K562 (cell line): ENCODE data around the gene SEC61G. TPM values are rescaled to one million over a fixed set of nuclear protein-coding genes. Genes with fewer than 3 reads are reported as not detected.

ENCODE experiments used
- ATAC-seq: fragments of 200-7000 bp; cut with Tn5 transposase; 3 replicates; pipeline ENCODE4 v1.9.1; 2020; ENCODE audit warnings: moderate library complexity
- BruUV-seq: library from RNA; stranded (reverse); fragments of 400-500 nt; replicated peaks from 2 replicates; lab custom pipeline; 2021; lab: Mats Ljungman, UMichigan
- CTCF ChIA-PET: fragments of 300-600 bp; formaldehyde crosslinking; extraction: SDS; loops from one replicate; lab custom pipeline; 2021; ENCODE audit warnings: low intra/inter-chr PET ratio; lab: Yijun Ruan, JAX
- POLR2A ChIA-PET: fragments of 300-600, 350-650 bp; sonication (Branson Sonifier 250); formaldehyde crosslinking; extraction: SDS; loops from one replicate; lab custom pipeline; 2021; ENCODE audit warnings: antibody characterized with exemption, inconsistent platforms; lab: Yijun Ruan, JAX
- DNase-seq, 4 experiments: peaks; one replicate each; pipeline versions ENCODE4 v3.0.0 to v3.0.0-alpha.2; 2011 to 2018; ENCODE audit warnings: low spot score in 3 of 4, mixed read lengths in 3 of 4; ENCODE audit errors: extremely low read depth in 1 of 4
- FAIRE-seq: peaks from 2 replicates; lab custom pipeline; 2011; peaks lifted over from hg19 to GRCh38; lab: Jason Lieb, UNC
- H2AFZ ChIP-seq: 2 replicates; pipeline ENCODE4 v1.6.0; 2011; ENCODE audit warnings: low read depth, low read length, control low read depth, inconsistent platforms
- H3K27ac ChIP-seq: fragments of 200-600 bp; 3 replicates; pipeline ENCODE4 v1.8.0; 2011; ENCODE audit warnings: low read depth, mild to moderate bottlenecking, control low read depth, inconsistent platforms, low read length, moderate library complexity, mixed read lengths; ENCODE audit errors: extremely low read depth
- H3K27me3 ChIP-seq, 2 experiments: fragments of 300-600 bp in 1 of 2; 2 replicates in 1 of 2; 3 replicates in 1 of 2; pipeline versions ENCODE4 v1.6.0 to v1.8.0; 2011; ENCODE audit warnings: inconsistent platforms in 2 of 2, low read length in 2 of 2, mild to moderate bottlenecking in 1 of 2, mixed read lengths in 1 of 2, moderate library complexity in 1 of 2; ENCODE audit not compliant: control insufficient read depth in 2 of 2, insufficient read depth in 2 of 2
- H3K36me3 ChIP-seq: fragments of 300-600 bp; 3 replicates; pipeline ENCODE4 v1.8.0; 2011; ENCODE audit warnings: mild to moderate bottlenecking, low read length, inconsistent platforms; ENCODE audit not compliant: control insufficient read depth, insufficient read depth
- H3K4me1 ChIP-seq, 2 experiments: fragments of 200-600 bp in 1 of 2; replicated peaks in 1 of 2; 2 replicates in 1 of 2; 3 replicates in 1 of 2; pipeline versions ENCODE4 v1.5.1 to v1.8.0; 2011; ENCODE audit warnings: inconsistent platforms in 2 of 2, low read length in 2 of 2, mild to moderate bottlenecking in 1 of 2, mixed read lengths in 1 of 2, moderate library complexity in 1 of 2; ENCODE audit not compliant: control insufficient read depth in 2 of 2, insufficient read depth in 2 of 2
- H3K4me2 ChIP-seq: 2 replicates; pipeline ENCODE4 v1.6.1; 2011; ENCODE audit warnings: low read length, control low read depth, inconsistent platforms, mixed read lengths; ENCODE audit not compliant: insufficient read depth
- H3K4me3 ChIP-seq: fragments of 200-600 bp; sonication (generic), shearing (Covaris generic); 2 replicates; pipeline ENCODE4 v1.5.1; 2016; ENCODE audit warnings: control low read depth, inconsistent platforms
- H3K79me2 ChIP-seq: fragments of 200-600 bp; 3 replicates; pipeline ENCODE4 v1.8.0; 2011; ENCODE audit warnings: low read length, inconsistent platforms; ENCODE audit not compliant: control insufficient read depth, insufficient read depth
- H3K9ac ChIP-seq, 2 experiments: 2 replicates each; pipeline versions ENCODE4 v1.6.0 to v1.6.1; 2011; ENCODE audit warnings: low read depth in 2 of 2, low read length in 2 of 2, control low read depth in 1 of 2, inconsistent platforms in 1 of 2, mild to moderate bottlenecking in 1 of 2, mixed read lengths in 1 of 2; ENCODE audit not compliant: insufficient read depth in 1 of 2
- H3K9me1 ChIP-seq: one replicate; pipeline ENCODE4 v1.6.0; 2011; ENCODE audit warnings: inconsistent platforms, mild to moderate bottlenecking, low read length, moderate library complexity; ENCODE audit not compliant: control insufficient read depth, insufficient read depth
- H3K9me3 ChIP-seq: replicated peaks from 2 replicates; pipeline ENCODE4 v1.5.1; 2011; ENCODE audit warnings: low read depth, low read length, inconsistent platforms; ENCODE audit not compliant: control insufficient read depth, insufficient read depth
- H4K20me1 ChIP-seq: replicated peaks from 2 replicates; pipeline ENCODE4 v1.6.1; 2011; ENCODE audit warnings: low read length, inconsistent platforms, mixed read lengths; ENCODE audit not compliant: control insufficient read depth, insufficient read depth
- PBX2 ChIP-seq, 2 experiments: IDR thresholded peaks in 1 of 2; conservative IDR thresholded peaks in 1 of 2; 2 replicates each; pipeline ENCODE4 v1.6.1; 2016; ENCODE audit warnings: low read depth in 2 of 2, mild to moderate bottlenecking in 1 of 2, missing compliant biosample characterization in 1 of 2, missing genetic modification characterization in 1 of 2, moderate library complexity in 1 of 2
- PKNOX1 ChIP-seq: fragments of 450-650 bp; IDR thresholded peaks from 2 replicates; pipeline ENCODE4 v1.6.1; 2016
- ZNF740 ChIP-seq, 3 experiments: fragments of 200-800 bp in 1 of 3; sonication (Bioruptor generic) in 1 of 3; sonication (generic) in 1 of 3; formaldehyde crosslinking in 1 of 3; IDR thresholded peaks; 2 replicates each; pipeline versions ENCODE4 v1.6.1 to v1.8.0; 2016 to 2022; ENCODE audit warnings: mild to moderate bottlenecking in 2 of 3, missing compliant biosample characterization in 2 of 3, missing genetic modification characterization in 2 of 3, missing genetic modification reagents in 1 of 3
- ZNF785 ChIP-seq: fragments of 250-450 bp; sonication (Bioruptor Pico); IDR thresholded peaks from 2 replicates; pipeline ENCODE4 v1.4.0; 2020; ENCODE audit warnings: mild to moderate bottlenecking
- WGBS: fragments of 100-300 bp; shearing (Covaris generic); methylation state at CpG from one replicate; pipeline ENCODE4 v1.1.6; 2016; ENCODE audit warnings: low coverage, mixed read lengths; ENCODE audit not compliant: insufficient coverage; ENCODE audit errors: missing lambda C conversion rate; 5-methylcytosine and 5-hydroxymethylcytosine counted together
- in situ Hi-C: fragments of 300-500 bp; cut with MboI; formaldehyde crosslinking; loops from 4 replicates; pipeline ENCODE4 v1.15.0; 2018; ENCODE audit warnings: inconsistent platforms, mixed read lengths
- intact Hi-C: fragments of 100-400 bp; cut with micrococcal nuclease; formaldehyde crosslinking; loops from 2 replicates; pipeline ENCODE4 v1.14.2; 2022
- polyA plus RNA-seq, 8 experiments: library from polyadenylated mRNA; depleted of rRNA in 4 of 8; stranded (reverse) in 5 of 8; unstranded in 3 of 8; fragments of >200 nt; fragmentation: Nextera tagmentation in 2 of 8; fragmentation: Illumina TruSeq in 1 of 8; extraction: Ambion mirVana in 2 of 8; extraction: Trizol in 1 of 8; gene quantifications; 2 replicates each; pipeline versions ENCODE4 v1.2.1 to v1.2.3, GENCODE V29; 2011 to 2014; ENCODE audit warnings: inconsistent platforms in 1 of 8, missing spikeins in 1 of 8
- total RNA-seq, 7 experiments: library from RNA; depleted of rRNA in 6 of 7; stranded (reverse); fragments of >200 nt in 6 of 7; fragmentation: Illumina TruSeq in 2 of 7; extraction: Trizol in 2 of 7; gene quantifications; 2 replicates each; pipeline versions ENCODE4 v1.2.1 to v1.2.3, GENCODE V29; 2011 to 2021; ENCODE audit warnings: low replicate concordance in 1 of 7

The SEC61G gene
- total and polyA plus RNA-seq, 9 of the 15 experiments (the other 6 are each of a cell fraction or from before 2014, with no cell fraction given) = 138 to 565 (median 223) TPM

GRCh38 chr7:54725255-54725654, 33.8 kb downstream of the SEC61G start:
- intact Hi-C loops (no loop called here), in situ Hi-C loops (no loop called here)
- 0% methylated on average over 5 of the region's 7 CpGs for whole genome bisulfite sequencing
- DNase-seq (peak in 1 of 4 experiments; percentile 20), FAIRE-seq (no peak)
- Histone ChIP-seq H3K4me3 (no peak overlapping the region), H3K4me1 (no peaks in the 10 kb centered on the region; a peak in 2 of 5 replicates), H3K27ac (no peak overlapping the region), H3K4me2 (no peak overlapping the region; the same call in 1 of the 2 replicates), H3K79me2 (no peaks in the 10 kb centered on the region), H2AFZ (0 out of 2 replicates have a peak overlapping the region, but pooled peaks have one; percentile 51), H4K20me1 (no peaks in the 10 kb centered on the region)
- POLR2A ChIA-PET = no interaction called here
- BruUV-seq = no TSS peak
- peak; percentile 95 for TF ChIP-seq PKNOX1
- TF ChIP-seq ZNF740 (CRISPR knock-in tag; IDR thresholded peaks at IDR 0.05) = no peak
- TF ChIP-seq ZNF740 (tag; IDR thresholded peaks at IDR 0.05) = no peak
- no peak for TF ChIP-seq ZNF785
- no peak for TF ChIP-seq PBX2 (CRISPR knock-in tag; IDR thresholded peaks at IDR 0.05; ENCODE audit: low read depth)
- TF ChIP-seq PBX2 (tag; conservative IDR thresholded peaks at IDR 0.05; ENCODE audit: low read depth) = peak; percentile 44; the same call in 1 of the 2 replicates
- TF ChIP-seq, all 486 proteins: peak for 2
- Histone ChIP-seq H3K9ac (no peak overlapping the region), H3K9me3 (no peaks in the 10 kb centered on the region), H3K27me3 (peaks cover 9 to 11% of the 10 kb centered on the region in 2 experiments; a peak in 3 of 5 replicates), H3K36me3 (no peaks in the 10 kb centered on the region), H3K9me1 (no peaks in the 10 kb centered on the region)
- CTCF ChIA-PET = no interaction called here
- ATAC-seq = 0 out of 3 replicates have a peak, but pooled peaks have one; percentile 26
